ENCODE data around the gene TEX264. TPM values are rescaled to one million over a fixed set of nuclear protein-coding genes. Genes with fewer than 3 reads are reported as not detected.

The TEX264 gene
- polyA plus RNA-seq, 3 donors = 58.3 to 108 (median 80.8) TPM

DNA sequence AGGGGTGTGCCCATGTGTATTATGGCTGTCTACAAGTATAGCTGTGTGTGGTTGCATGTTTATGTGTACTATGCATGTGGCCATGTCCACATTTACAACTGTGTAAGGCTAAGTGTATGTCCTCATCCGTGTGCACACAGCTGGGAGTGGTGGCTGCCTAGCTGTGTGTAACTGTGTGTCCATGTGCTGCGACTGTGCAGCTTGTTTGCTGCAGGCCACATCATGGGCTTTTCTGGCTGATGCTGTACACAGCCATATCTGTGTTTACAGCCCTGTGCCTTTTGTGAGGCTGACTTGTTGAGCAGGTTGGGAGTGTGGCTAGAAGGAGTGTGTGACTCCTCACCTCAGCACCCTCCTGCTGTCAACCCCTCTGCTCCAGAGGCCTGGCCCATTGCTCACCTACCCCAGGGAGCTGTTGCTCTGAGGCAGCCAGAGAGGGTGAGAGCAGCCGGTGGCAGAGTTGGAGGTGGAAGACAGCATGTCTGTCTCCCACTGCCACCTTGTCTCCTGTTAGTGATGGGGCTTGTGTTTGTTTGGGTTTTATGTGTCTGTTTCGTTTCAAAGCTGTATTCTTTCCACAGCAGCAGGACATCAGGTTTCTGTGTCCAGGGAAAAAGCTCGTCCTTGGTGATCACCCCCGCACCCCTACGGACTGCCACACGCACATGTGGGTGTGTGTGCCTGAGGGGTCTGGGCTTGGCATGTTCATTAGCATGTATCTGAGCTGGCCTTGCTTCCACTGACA lies 34.4 kb downstream of the TEX264 start:
- no peaks in the 10 kb centered on the region for H3K4me1 ChIP-seq (ENCODE audit: control insufficient read depth in 1 of 2, insufficient read depth in 2 of 2, low read length in 2 of 2)
- H2AFZ ChIP-seq (ENCODE audit: insufficient read depth, low read depth, low read length, poor library complexity, severe bottlenecking) = no peak overlapping the region
- no peaks in the 10 kb centered on the region for H3K9me3 ChIP-seq (replicated peaks in 1 of 2; ENCODE audit: control insufficient read depth in 1 of 2, insufficient read depth in 1 of 2, low read length in 2 of 2)
- H3K27ac ChIP-seq (ENCODE audit: low read depth in 1 of 2, low read length in 2 of 2) = no peak overlapping the region
- no peak overlapping the region for H3K4me2 ChIP-seq (replicated peaks; ENCODE audit: extremely low read depth, low read length, poor library complexity, severe bottlenecking)
- no peak overlapping the region for H3K27ac Mint-ChIP-seq
- no peak overlapping the region for H3K4me3 ChIP-seq (replicated peaks in 1 of 3; ENCODE audit: low read depth in 2 of 3, low read length in 3 of 3)
- H3K27me3 ChIP-seq (ENCODE audit: control insufficient read depth in 2 of 2, insufficient read depth in 2 of 2, low read length in 2 of 2) = peaks cover 0 to 8% of the 10 kb centered on the region in 2 donors
- TF ChIP-seq, protein P1, sequence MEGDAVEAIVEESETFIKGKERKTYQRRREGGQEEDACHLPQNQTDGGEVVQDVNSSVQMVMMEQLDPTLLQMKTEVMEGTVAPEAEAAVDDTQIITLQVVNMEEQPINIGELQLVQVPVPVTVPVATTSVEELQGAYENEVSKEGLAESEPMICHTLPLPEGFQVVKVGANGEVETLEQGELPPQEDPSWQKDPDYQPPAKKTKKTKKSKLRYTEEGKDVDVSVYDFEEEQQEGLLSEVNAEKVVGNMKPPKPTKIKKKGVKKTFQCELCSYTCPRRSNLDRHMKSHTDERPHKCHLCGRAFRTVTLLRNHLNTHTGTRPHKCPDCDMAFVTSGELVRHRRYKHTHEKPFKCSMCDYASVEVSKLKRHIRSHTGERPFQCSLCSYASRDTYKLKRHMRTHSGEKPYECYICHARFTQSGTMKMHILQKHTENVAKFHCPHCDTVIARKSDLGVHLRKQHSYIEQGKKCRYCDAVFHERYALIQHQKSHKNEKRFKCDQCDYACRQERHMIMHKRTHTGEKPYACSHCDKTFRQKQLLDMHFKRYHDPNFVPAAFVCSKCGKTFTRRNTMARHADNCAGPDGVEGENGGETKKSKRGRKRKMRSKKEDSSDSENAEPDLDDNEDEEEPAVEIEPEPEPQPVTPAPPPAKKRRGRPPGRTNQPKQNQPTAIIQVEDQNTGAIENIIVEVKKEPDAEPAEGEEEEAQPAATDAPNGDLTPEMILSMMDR (IDR thresholded peaks at IDR 0.05) = no peak
- no peak overlapping the region for H3K9ac ChIP-seq (ENCODE audit: insufficient read depth, low read length, poor library complexity, severe bottlenecking)
- H3K79me2 ChIP-seq (ENCODE audit: insufficient read depth, low read length) = no peaks in the 10 kb centered on the region
- DNase-seq = no peak
- peaks cover 7 to 17% (median 11%) of the 10 kb centered on the region in 3 donors for H3K27me3 Mint-ChIP-seq (ENCODE audit: low read depth in 3 of 3)
- peaks cover 0 to 7% (median 0%) of the 10 kb centered on the region in 7 donors for H3K9me3 Mint-ChIP-seq
- WGBS (ENCODE audit: insufficient coverage) = 96% methylated on average over 7 of the region's 8 CpGs
- H3K36me3 ChIP-seq (replicated peaks in 1 of 2; ENCODE audit: control insufficient read depth in 1 of 2, insufficient read depth in 2 of 2, low read length in 2 of 2) = peaks cover 51 to 57% of the 10 kb centered on the region in 2 donors
- H3K36me3 Mint-ChIP-seq = peaks cover 46 to 58% of the 10 kb centered on the region in 2 donors
- intact Hi-C loops (cut with micrococcal nuclease) = no loop called here
- H3K4me1 Mint-ChIP-seq = no peaks in the 10 kb centered on the region
- peaks cover 23% of the 10 kb centered on the region for H4K20me1 ChIP-seq (ENCODE audit: insufficient read depth, low read length)
- no peak overlapping the region for H3K4me3 Mint-ChIP-seq

- Histone ChIP-seq H2AFZ (ENCODE audit: insufficient read depth, low read depth, low read length, poor library complexity, severe bottlenecking) (no peak overlapping the region), H3K79me2 (ENCODE audit: insufficient read depth, low read length) (no peaks in the 10 kb centered on the region), H3K9ac (ENCODE audit: insufficient read depth, low read length, poor library complexity, severe bottlenecking) (no peak overlapping the region), H3K27ac (ENCODE audit: low read depth in 1 of 2, low read length in 2 of 2) (no peak overlapping the region), H3K4me3 (replicated peaks in 1 of 3; ENCODE audit: low read depth in 2 of 3, low read length in 3 of 3) (no peak overlapping the region), H3K4me2 (replicated peaks; ENCODE audit: extremely low read depth, low read length, poor library complexity, severe bottlenecking) (no peak overlapping the region), H4K20me1 (ENCODE audit: insufficient read depth, low read length) (peaks cover 23% of the 10 kb centered on the region), H3K4me1 (ENCODE audit: control insufficient read depth in 1 of 2, insufficient read depth in 2 of 2, low read length in 2 of 2) (no peaks in the 10 kb centered on the region), H3K9me3 (replicated peaks in 1 of 2; ENCODE audit: control insufficient read depth in 1 of 2, insufficient read depth in 1 of 2, low read length in 2 of 2) (no peaks in the 10 kb centered on the region), H3K36me3 (replicated peaks in 1 of 2; ENCODE audit: control insufficient read depth in 1 of 2, insufficient read depth in 2 of 2, low read length in 2 of 2) (peaks cover 45 to 51% of the 10 kb centered on the region in 2 donors), H3K27me3 (ENCODE audit: control insufficient read depth in 2 of 2, insufficient read depth in 2 of 2, low read length in 2 of 2) (peaks cover 0 to 8% of the 10 kb centered on the region in 2 donors)
- Mint-ChIP-seq H3K9me3 (peaks cover 0 to 7% (median 0%) of the 10 kb centered on the region in 7 donors), H3K4me1 (no peaks in the 10 kb centered on the region), H3K36me3 (peaks cover 42 to 52% of the 10 kb centered on the region in 2 donors), H3K27me3 (ENCODE audit: low read depth in 3 of 3) (peaks cover 7 to 17% (median 12%) of the 10 kb centered on the region in 3 donors), H3K4me3 (no peak overlapping the region), H3K27ac (peak overlapping the region in 1 of 7 donors; percentile 47)
- WGBS (ENCODE audit: insufficient coverage) = no CpG with 5 or more reads among the region's 3 CpGs
- TF ChIP-seq, protein P1 (IDR thresholded peaks at IDR 0.05) = no peak
- intact Hi-C loops (cut with micrococcal nuclease) = no loop called here
- DNase-seq = no peak
Measured at GRCh38 chr3:51706021-51706485, 35.0 kb downstream of the TEX264 start.
